Astrocyte (in vitro differentiated cells and primary cell): ENCODE data around the gene ING3. TPM values are rescaled to one million over a fixed set of nuclear protein-coding genes. Genes with fewer than 3 reads are reported as not detected.

Experiments used
- DNase-seq: peaks from one replicate; pipeline ENCODE4 v3.0.0-alpha.2; 2010; ENCODE audit warnings: low read depth
- FAIRE-seq: peaks from 2 replicates; lab custom pipeline; 2011; peaks lifted over from hg19 to GRCh38; lab: Jason Lieb, UNC
- H2AFZ ChIP-seq: 2 replicates; pipeline ENCODE4 v1.6.0; 2012; ENCODE audit warnings: low read depth, low read length, inconsistent platforms
- H3K27ac ChIP-seq: 2 replicates; pipeline ENCODE4 v1.5.1; 2011; ENCODE audit warnings: low read depth, low read length, inconsistent platforms
- H3K27me3 ChIP-seq: 2 replicates; pipeline ENCODE4 v1.6.0; 2011; ENCODE audit warnings: low read length, inconsistent platforms; ENCODE audit not compliant: insufficient read depth
- H3K36me3 ChIP-seq: 2 replicates; pipeline ENCODE4 v1.5.1; 2011; ENCODE audit warnings: low read length, inconsistent platforms; ENCODE audit not compliant: insufficient read depth
- H3K4me1 ChIP-seq: 2 replicates; pipeline ENCODE4 v1.5.1; 2011; ENCODE audit warnings: low read length, inconsistent platforms; ENCODE audit not compliant: insufficient read depth
- H3K4me2 ChIP-seq: 2 replicates; pipeline ENCODE4 v1.6.0; 2012; ENCODE audit warnings: low read length, inconsistent platforms
- H3K4me3 ChIP-seq: 2 replicates; pipeline ENCODE4 v1.5.1; 2011; ENCODE audit warnings: low read depth, mild to moderate bottlenecking, low read length, inconsistent platforms; ENCODE audit not compliant: insufficient read depth
- H3K79me2 ChIP-seq: 2 replicates; pipeline ENCODE4 v1.6.0; 2012; ENCODE audit warnings: mild to moderate bottlenecking, low read length, inconsistent platforms; ENCODE audit not compliant: insufficient read depth
- H3K9ac ChIP-seq: 2 replicates; pipeline ENCODE4 v1.6.0; 2012; ENCODE audit warnings: mild to moderate bottlenecking, low read length, inconsistent platforms
- H3K9me3 ChIP-seq: 2 replicates; pipeline ENCODE4 v1.5.1; 2012; ENCODE audit warnings: low read depth, mild to moderate bottlenecking, low read length, inconsistent platforms; ENCODE audit not compliant: insufficient read depth
- H4K20me1 ChIP-seq: 2 replicates; pipeline ENCODE4 v1.6.0; 2012; ENCODE audit warnings: low read length, inconsistent platforms; ENCODE audit not compliant: insufficient read depth
- H3K27ac Mint-ChIP-seq: one replicate; pipeline ENCODE4 v1.8.0; 2021; ENCODE audit warnings: mild to moderate bottlenecking, mixed read lengths; ENCODE audit not compliant: unreplicated experiment
- H3K27me3 Mint-ChIP-seq: one replicate; pipeline ENCODE4 v1.8.0; 2021; ENCODE audit warnings: low read depth, mixed read lengths; ENCODE audit not compliant: unreplicated experiment
- H3K36me3 Mint-ChIP-seq: one replicate; pipeline ENCODE4 v1.8.0; 2021; ENCODE audit warnings: low read depth, mixed read lengths; ENCODE audit not compliant: unreplicated experiment
- H3K4me1 Mint-ChIP-seq: one replicate; pipeline ENCODE4 v1.8.0; 2021; ENCODE audit warnings: low read depth, mixed read lengths; ENCODE audit not compliant: unreplicated experiment
- H3K4me3 Mint-ChIP-seq: one replicate; pipeline ENCODE4 v1.8.0; 2021; ENCODE audit warnings: mild to moderate bottlenecking, moderate library complexity, mixed read lengths; ENCODE audit not compliant: unreplicated experiment
- H3K9me3 Mint-ChIP-seq: one replicate; pipeline ENCODE4 v1.8.0; 2021; ENCODE audit warnings: mild to moderate bottlenecking, mixed read lengths; ENCODE audit not compliant: unreplicated experiment
- EZH2 ChIP-seq: IDR thresholded peaks from 2 replicates; pipeline ENCODE4 v1.6.1; 2012; ENCODE audit warnings: mild to moderate bottlenecking, low read length, inconsistent platforms; ENCODE audit not compliant: insufficient read depth
- total RNA-seq: library from RNA; stranded (reverse); gene quantifications from 2 replicates; pipeline ENCODE4 v1.2.1, GENCODE V29; 2021
- TF ChIP-seq, protein P1 (sequence below): IDR thresholded peaks from 2 replicates; pipeline ENCODE4 v1.5.1; 2011; ENCODE audit warnings: low read depth, mild to moderate bottlenecking, inconsistent platforms, low read length, moderate library complexity; ENCODE audit not compliant: insufficient read depth

ING3 gene
- total RNA-seq, 1 donor from 2014 or later, result 8.6 TPM

DNA sequence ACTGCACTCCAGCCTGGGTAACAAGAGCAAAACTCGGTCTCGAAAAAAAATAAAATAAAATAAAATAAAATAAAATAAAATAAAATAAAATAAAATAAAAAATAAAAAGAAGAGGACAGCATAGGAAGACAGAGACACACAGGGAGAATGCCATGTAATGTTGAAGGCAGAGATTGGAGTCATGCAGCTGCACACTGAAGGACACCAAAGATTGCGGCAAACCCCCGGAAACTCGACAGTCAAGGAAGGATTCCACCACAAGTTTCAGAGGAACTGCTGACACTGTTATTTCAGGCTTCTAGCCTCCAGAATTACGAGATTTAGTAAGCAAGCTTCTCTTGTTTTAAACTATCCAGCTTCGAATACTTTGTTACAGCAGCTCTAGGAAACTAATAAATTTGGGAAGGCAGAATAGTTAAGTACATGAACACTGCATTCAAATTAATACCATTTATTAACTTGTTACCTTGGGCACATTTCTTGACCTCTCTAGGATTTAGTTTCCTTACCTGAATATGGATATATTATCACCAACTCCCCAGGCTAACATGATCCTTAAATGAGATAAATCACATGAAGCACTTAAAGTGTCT is 47.4 kb downstream of the ING3 start:
- no peak overlapping the region for H3K4me2 ChIP-seq
- H3K79me2 ChIP-seq, result no peaks in the 10 kb centered on the region
- no peak overlapping the region for H3K27ac ChIP-seq
- no peak overlapping the region for H2AFZ ChIP-seq
- no peak for DNase-seq
- H3K27ac Mint-ChIP-seq, result no peak overlapping the region
- no peak for FAIRE-seq
- no peaks in the 10 kb centered on the region for H3K9me3 Mint-ChIP-seq
- no peak overlapping the region for H3K9ac ChIP-seq
- H3K36me3 ChIP-seq, result no peaks in the 10 kb centered on the region
- peaks cover 38% of the 10 kb centered on the region for H3K4me1 Mint-ChIP-seq
- no peaks in the 10 kb centered on the region for H3K27me3 ChIP-seq
- H3K4me3 ChIP-seq, result no peak overlapping the region
- H4K20me1 ChIP-seq, result no peaks in the 10 kb centered on the region
- peaks cover 6% of the 10 kb centered on the region for H3K4me1 ChIP-seq
- H3K9me3 ChIP-seq, result no peaks in the 10 kb centered on the region
- H3K27me3 Mint-ChIP-seq, result no peaks in the 10 kb centered on the region
- no peaks in the 10 kb centered on the region for H3K36me3 Mint-ChIP-seq
- no peak for TF ChIP-seq EZH2
- TF ChIP-seq, protein P1, sequence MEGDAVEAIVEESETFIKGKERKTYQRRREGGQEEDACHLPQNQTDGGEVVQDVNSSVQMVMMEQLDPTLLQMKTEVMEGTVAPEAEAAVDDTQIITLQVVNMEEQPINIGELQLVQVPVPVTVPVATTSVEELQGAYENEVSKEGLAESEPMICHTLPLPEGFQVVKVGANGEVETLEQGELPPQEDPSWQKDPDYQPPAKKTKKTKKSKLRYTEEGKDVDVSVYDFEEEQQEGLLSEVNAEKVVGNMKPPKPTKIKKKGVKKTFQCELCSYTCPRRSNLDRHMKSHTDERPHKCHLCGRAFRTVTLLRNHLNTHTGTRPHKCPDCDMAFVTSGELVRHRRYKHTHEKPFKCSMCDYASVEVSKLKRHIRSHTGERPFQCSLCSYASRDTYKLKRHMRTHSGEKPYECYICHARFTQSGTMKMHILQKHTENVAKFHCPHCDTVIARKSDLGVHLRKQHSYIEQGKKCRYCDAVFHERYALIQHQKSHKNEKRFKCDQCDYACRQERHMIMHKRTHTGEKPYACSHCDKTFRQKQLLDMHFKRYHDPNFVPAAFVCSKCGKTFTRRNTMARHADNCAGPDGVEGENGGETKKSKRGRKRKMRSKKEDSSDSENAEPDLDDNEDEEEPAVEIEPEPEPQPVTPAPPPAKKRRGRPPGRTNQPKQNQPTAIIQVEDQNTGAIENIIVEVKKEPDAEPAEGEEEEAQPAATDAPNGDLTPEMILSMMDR, result no peak
- no peak overlapping the region for H3K4me3 Mint-ChIP-seq

DNA sequence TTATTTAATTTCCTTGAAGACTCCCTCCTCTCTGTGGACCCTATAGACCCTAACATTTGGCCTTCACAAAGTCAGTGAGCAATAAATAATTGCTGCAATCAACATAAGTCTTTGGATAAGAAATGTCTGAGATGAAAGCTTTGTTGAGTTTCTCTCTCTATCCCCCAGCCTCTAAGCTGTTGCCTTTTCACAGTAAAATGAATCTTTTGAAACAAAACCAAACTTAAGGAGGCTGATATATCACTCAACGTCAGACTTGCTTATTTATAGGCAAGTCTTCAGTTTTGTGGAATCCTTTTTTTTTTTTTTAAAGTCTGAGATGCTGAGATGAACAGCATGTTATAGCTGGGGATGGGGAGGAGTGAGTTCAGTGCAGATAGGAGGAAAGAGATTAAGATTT is 47.9 kb downstream of the ING3 start:
- no peak overlapping the region for H3K4me3 ChIP-seq
- peaks cover 10% of the 10 kb centered on the region for H3K4me1 ChIP-seq
- peaks cover 41% of the 10 kb centered on the region for H3K4me1 Mint-ChIP-seq
- H3K27ac Mint-ChIP-seq, result no peak overlapping the region
- H3K9ac ChIP-seq, result no peak overlapping the region
- H3K36me3 Mint-ChIP-seq, result no peaks in the 10 kb centered on the region
- H4K20me1 ChIP-seq, result no peaks in the 10 kb centered on the region
- H3K4me3 Mint-ChIP-seq, result no peak overlapping the region
- no peak overlapping the region for H3K27ac ChIP-seq
- H3K4me2 ChIP-seq, result no peak overlapping the region
- H3K27me3 ChIP-seq, result no peaks in the 10 kb centered on the region
- no peaks in the 10 kb centered on the region for H3K27me3 Mint-ChIP-seq
- H3K36me3 ChIP-seq, result no peaks in the 10 kb centered on the region
- no peak for TF ChIP-seq EZH2
- TF ChIP-seq, protein P1, result no peak
- FAIRE-seq (no peak), DNase-seq (no peak)
- H3K9me3 Mint-ChIP-seq, result no peaks in the 10 kb centered on the region
- H3K9me3 ChIP-seq, result no peaks in the 10 kb centered on the region
- no peaks in the 10 kb centered on the region for H3K79me2 ChIP-seq
- H2AFZ ChIP-seq, result no peak overlapping the region

DNA sequence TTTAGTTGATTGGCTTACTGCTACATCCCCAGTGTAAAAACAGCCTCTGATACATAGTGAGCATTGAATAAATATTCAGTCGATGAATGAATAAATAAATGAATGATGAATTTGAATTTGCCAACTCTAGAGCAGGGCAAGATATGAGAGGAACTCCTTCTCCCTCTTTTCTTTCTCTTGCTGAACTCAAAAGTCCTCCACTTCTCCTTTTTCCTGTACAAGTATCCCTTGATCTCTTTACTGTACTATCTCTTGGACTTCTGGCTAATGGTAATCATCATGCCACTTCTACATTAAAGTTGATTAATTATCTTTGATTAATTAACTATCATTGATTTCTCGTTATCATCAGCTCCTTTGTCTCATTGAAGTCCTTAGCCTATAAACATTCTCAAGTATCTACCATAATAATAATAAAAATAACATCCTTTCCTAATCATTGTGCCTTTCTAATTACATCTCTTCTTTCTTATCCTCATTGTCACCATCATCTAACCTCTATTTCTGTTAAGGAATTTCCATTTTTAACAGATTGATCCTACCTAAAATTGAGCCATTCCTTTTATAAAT is 48.5 kb downstream of the ING3 start:
- no peak overlapping the region for H3K27ac ChIP-seq
- peaks cover 42% of the 10 kb centered on the region for H3K4me1 Mint-ChIP-seq
- H3K36me3 Mint-ChIP-seq, result no peaks in the 10 kb centered on the region
- H3K79me2 ChIP-seq, result no peaks in the 10 kb centered on the region
- H3K4me1 ChIP-seq, result peaks cover 9% of the 10 kb centered on the region
- H3K4me3 ChIP-seq, result no peak overlapping the region
- no peak overlapping the region for H3K9ac ChIP-seq
- DNase-seq, result no peak
- no peak overlapping the region for H3K4me3 Mint-ChIP-seq
- H3K9me3 ChIP-seq, result no peaks in the 10 kb centered on the region
- TF ChIP-seq, protein P1, result no peak
- TF ChIP-seq EZH2, result no peak
- no peaks in the 10 kb centered on the region for H3K27me3 Mint-ChIP-seq
- H3K36me3 ChIP-seq, result no peaks in the 10 kb centered on the region
- H2AFZ ChIP-seq, result no peak overlapping the region
- H3K27me3 ChIP-seq, result no peaks in the 10 kb centered on the region
- no peak overlapping the region for H3K27ac Mint-ChIP-seq
- no peaks in the 10 kb centered on the region for H3K9me3 Mint-ChIP-seq
- H3K4me2 ChIP-seq, result no peak overlapping the region
- FAIRE-seq, result no peak
- no peaks in the 10 kb centered on the region for H4K20me1 ChIP-seq
